SK-N-MC (cell line): Measurements from ENCODE around the gene KCNAB1.

Experiments used
- EZH2 ChIP-seq: fragments of 200-600 bp; sonication (generic); IDR thresholded peaks from one replicate; pipeline ENCODE4 v1.6.1; 2017; ENCODE audit warnings: antibody characterized with exemption
- FOXP2 ChIP-seq: optimal IDR thresholded peaks from 2 replicates; pipeline ENCODE3; 2011; ENCODE audit warnings: mild to moderate bottlenecking, moderate library complexity; ENCODE audit not compliant: insufficient read depth; ENCODE audit errors: extremely low read length, control extremely low read depth
- POLR2AphosphoS5 ChIP-seq: IDR thresholded peaks from 2 replicates; pipeline ENCODE4 v1.6.1; 2012; ENCODE audit warnings: mild to moderate bottlenecking, low read depth, low read length, borderline replicate concordance

GRCh38 chr3:156285626-156286025 is 165.2 kb downstream of the KCNAB1 start:
- TF ChIP-seq POLR2AphosphoS5 (no peak), EZH2 (no peak), FOXP2 (no peak)
